Gastrocnemius medialis (tissue), 4 donors: ENCODE data around the gene GPR55.

Source experiments
- CTCF ChIP-seq, 5 experiments: fragments of 450-650 bp in 3 of 5; fragments of 200-600 bp in 2 of 5; sonication (generic) in 2 of 5; IDR thresholded peaks in 4 of 5; conservative IDR thresholded peaks in 1 of 5; 1 replicate in 4 of 5; 2 replicates in 1 of 5; pipeline ENCODE4 v1.5.1; 2016 to 2019; ENCODE audit warnings: antibody characterized with exemption in 5 of 5, mild to moderate bottlenecking in 3 of 5, moderate library complexity in 3 of 5
- POLR2A ChIP-seq, 2 donors: fragments of 450-650 bp; IDR thresholded peaks; one replicate each; pipeline ENCODE4 v1.6.1; 2017; ENCODE audit warnings: antibody characterized with exemption in 2 of 2, mild to moderate bottlenecking in 2 of 2, moderate library complexity in 2 of 2

DNA sequence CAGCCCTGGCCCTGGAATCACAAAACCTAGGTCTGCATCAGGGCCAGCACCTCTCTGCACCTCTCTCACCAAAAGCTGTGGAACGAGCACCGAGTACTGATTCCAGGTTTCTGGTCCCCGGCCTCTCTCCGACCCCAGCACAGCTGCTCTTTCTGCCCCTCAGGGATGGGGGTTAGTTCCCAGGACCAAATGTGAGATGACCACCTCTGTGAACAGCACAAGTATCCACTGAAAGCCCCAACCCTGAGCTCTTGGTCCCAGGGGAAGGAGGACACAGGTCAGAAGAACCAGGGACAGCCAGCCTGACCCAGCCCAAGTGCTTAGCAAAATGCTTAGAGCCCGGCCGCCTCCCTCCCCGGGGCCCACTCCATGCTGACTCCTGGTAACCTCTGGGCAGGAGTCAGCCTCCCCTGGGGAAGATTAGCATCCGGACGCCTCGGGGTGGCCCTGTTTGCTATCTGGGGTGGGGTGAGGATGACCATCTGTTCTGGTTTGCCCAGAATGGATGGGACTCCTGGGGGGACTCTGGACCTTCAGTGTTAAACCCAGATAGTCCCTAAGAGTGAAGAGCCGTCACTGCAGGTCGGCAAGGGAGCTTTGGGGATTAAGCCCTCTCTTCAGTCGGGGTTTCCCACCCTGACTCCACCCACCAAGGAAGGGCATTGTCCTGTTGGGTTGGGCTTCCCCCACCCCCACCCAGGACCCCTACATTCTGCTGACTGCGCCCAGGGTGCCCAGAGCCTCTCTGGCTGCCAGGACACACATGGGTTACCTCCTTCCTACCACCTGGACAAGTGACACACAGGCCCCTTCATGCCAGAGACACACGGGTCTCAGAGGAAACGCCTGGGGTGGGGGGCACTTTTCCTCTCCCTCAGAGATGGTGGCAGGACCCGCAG, 9.4 kb upstream of the GPR55 start:
- TF ChIP-seq CTCF (IDR thresholded peaks at IDR 0.05 in 4 of 5, conservative IDR thresholded peaks at IDR 0.05 in 1 of 5), result no peak
- no peak for TF ChIP-seq POLR2A (IDR thresholded peaks at IDR 0.05)
